HG03066 (cell line): ENCODE data around the gene ESRRG.

Experiments
- ATAC-seq: cut with Tn5 transposase; IDR thresholded peaks from one replicate; pipeline ENCODE4 v1.9.1; 2021; ENCODE audit warnings: low read depth; ENCODE audit not compliant: unreplicated experiment

ESRRG gene

DNA sequence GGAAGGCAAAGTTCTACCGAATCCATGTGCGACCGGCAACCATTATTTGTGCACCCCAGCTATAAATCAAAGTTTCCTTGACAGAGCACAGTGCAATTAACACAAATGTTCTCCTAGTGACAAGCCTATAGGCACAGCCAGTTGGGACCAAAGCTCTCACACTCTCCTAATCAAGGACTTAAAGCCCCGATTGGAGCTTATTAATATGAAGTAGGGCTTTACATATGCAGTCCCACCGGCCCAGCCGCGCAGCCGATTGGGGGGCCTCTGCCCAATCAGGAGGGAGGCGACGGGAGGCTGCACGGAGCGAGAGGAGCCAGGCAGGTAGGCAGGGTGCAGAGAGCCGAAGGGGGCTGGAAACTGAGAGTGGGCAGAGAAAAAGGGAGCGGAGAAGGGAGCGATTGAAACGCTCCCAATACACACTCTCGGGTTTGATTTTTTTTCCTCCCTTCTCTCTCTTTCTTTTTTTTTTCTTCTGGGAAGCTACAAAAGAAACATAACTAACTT lies at the start of gene ESRRG:
Gene ESRRG, minus strand, starts transcription at position 156 of the 507 bp plus-strand sequence. Its CDS starts 130 bp downstream, at position 26.
- ATAC-seq = no peak

DNA sequence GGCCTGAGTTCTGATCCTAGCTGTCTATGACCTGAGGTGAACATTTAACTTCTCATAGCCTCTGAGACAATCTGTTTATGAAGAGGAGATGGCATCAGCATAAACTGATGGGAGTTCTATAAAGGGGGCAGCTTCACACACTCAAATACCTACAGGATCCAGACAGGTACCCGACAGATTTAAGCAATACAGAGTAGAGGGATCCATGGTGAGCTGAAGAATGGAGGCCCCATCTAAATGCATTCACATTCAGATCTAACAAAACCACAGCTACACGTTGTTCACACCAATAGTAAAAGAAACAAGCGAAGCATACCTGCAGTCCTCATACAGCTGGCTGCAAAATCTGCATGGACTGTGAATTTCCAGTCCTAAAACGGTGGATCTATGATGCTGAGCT lies 48.7 kb upstream of the ESRRG start:
- ATAC-seq = no peak

GRCh38 chr1:216766633-216767327 lies 43.6 kb upstream of the ESRRG start:
- no peak for ATAC-seq

DNA sequence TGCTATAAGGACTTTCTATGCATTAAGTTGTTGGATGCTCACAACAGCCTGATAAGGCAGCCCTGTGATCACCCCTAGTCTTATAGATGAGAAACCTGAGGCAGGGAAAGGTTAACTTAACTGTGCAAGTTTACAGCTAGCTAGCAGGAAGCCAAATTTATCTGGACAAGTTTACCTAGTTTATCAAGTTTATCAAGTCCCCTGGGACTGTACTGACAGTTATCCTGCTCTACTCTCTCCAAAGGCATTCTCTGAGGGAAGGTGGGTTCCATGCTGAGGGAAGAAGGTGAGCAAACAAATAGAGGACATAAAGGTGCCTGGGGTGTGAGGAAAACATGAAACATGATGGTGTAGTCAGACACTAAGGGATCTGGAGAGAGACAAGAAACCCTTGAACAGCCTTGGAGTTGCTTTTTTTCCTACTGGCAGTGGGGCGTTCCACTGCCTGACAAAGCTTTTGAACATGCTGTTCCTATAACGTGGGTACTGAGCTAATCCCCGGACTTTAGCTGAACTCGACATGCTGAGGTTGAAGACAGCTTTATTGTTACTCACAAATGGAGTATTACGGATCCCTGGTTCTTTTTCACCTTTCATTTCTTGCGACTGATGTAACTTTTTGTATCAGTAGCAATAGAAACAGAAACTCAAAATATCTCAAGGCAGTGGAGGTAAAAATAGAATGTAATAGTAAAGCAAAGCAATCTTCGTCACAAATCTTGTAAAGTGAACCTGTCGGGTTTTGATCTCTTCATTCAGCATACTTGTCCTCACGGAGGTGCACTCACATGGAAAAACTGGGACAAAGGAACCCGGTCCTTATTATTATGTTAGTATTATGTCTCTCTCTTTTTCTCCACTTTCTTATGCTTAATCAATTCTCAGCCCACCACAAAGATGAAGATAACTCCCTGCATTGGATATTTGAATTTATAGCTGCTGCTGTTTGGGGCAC lies 42.4 kb upstream of the ESRRG start:
- ATAC-seq = no peak

DNA sequence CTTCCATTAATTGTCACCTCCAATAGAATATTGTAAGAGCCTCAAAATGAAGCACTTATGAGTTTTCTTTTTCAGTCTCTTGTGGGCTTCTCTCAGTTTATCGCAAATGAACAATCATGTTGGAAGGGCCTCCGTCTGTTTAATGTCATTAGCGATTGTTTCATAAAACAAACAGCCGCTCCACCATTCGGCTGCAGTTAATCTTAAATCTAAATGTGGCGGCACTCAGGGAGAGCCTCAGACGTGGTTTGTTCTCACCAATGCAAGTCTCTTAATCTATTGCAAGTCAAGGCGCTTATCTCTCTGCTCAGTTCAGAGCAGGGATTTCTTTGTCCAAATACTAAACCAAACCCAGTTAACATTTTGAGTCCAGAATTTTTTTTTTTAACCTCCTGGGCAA lies 34.9 kb upstream of the ESRRG start:
- no peak for ATAC-seq

- ATAC-seq = no peak
These were observed 33.9 kb upstream of the ESRRG start for GRCh38 chr1:216757110-216757509.

DNA sequence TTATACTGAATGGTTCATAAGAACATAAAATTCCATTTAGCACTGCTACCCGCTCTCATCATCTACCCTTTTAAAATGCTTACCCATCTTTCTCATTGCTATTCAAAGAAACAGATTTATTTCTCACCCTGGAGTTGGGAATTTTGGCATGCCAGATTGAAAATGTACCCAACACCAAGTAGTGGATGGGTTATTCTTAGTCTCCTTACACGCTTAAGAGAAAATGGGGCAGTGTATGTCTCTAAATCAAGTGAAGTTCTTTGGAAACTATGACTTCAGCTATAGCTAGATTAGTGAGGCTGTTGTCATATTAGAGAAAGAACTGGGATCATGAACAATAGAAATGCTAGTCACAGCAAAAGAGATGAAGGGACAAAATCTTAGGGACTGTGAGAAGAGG lies 27.7 kb upstream of the ESRRG start:
- ATAC-seq = no peak

DNA sequence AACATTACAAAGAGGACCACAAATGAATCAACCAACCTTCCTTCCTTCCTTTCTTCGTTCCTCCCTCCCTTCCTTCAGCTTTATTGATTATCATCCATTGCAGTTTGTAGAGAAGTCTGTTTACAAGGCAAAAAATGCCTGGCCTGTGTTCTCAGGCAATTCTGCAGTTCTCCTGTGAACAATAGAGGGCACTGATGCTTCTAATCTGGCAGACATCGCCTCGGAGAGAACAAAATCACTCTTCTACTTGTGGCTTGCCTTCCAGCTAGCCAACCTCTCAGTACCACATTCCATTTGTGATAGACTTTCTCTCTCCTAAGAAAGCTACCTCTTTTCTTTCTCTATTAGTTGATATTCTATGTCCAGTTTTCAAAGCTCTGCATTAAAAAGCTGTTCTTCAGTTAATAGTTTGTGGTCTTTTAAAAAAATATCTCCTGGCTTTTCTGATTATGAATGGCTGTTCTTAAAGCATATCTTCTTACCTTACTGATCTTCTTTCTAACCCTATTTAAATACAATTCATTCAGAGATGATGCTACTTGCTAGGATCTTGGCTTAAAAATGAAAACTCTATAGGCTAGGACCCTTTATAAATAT lies 26.9 kb upstream of the ESRRG start:
- no peak for ATAC-seq

DNA sequence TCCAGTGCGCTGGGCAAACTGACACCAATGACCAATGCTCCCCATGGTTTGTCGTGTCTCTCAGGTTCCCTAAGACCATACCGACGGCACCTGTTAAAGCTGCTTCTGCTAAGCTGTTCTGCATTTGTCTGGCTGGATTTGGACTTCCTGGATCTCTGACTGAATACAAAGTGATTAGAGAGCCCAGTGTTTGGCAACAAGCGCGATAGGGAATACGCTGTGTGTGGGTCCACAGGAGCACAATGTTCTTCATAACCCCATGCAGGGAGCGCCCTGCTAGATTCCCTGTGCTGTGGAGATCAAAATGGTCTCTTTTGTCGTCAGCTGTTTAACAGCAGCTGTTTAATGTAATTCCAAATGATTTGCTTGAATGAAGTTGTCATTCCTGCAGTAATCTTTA lies 26.0 kb upstream of the ESRRG start:
- ATAC-seq = no peak

- no peak for ATAC-seq
These were observed 19.4 kb upstream of the ESRRG start for GRCh38 chr1:216742625-216743024.

DNA sequence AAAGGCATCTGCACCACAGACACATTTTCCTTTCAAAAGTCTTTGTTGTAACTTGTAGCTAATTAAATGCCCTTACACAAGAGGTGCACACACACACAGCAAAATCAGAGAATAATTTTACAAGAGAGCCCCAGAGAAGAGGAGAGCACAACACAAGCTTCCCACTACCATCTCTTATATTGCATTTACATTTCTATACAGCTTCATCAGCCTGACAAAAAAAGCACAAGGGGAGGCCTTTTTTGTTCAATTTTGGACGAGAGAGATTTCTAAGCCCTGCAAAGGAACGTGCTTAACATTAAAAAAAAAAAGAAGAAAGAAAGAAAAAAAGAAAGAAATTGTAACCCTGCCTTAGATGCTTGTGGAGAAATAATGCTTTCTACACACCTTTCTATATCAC lies 17.1 kb upstream of the ESRRG start:
- ATAC-seq = no peak

- ATAC-seq = no peak
These were observed 16.6 kb upstream of the ESRRG start for GRCh38 chr1:216739793-216740192.

- no peak for ATAC-seq
These were observed 8.9 kb upstream of the ESRRG start for GRCh38 chr1:216732121-216732520.

DNA sequence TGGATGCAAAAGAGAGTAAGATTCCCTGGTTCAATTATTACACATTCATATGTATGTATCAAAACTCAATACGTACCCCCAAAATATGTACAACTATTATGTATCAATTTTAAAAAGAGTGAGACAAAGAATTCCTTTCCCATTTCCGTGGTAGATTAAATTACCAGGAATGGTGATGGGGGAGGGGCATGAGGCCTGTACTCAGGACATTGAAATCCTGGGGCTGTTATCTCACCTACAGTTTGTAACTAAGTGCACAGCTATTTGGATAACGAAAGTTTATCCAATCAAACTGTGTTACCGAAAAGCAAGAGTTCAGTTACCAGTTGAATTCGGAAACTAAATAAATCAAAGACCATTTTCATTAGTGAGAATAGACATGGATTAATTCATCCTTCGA lies 8.3 kb upstream of the ESRRG start:
- no peak for ATAC-seq

- no peak for ATAC-seq
These were observed 3.2 kb upstream of the ESRRG start for GRCh38 chr1:216726435-216726834.

- no peak for ATAC-seq
These were observed 408 bp downstream of the ESRRG start for GRCh38 chr1:216722821-216723220.

- ATAC-seq = no peak
These were observed 1.4 kb downstream of the ESRRG start for GRCh38 chr1:216721863-216722262.

- no peak for ATAC-seq
These were observed 2.2 kb downstream of the ESRRG start for GRCh38 chr1:216721062-216721461.

DNA sequence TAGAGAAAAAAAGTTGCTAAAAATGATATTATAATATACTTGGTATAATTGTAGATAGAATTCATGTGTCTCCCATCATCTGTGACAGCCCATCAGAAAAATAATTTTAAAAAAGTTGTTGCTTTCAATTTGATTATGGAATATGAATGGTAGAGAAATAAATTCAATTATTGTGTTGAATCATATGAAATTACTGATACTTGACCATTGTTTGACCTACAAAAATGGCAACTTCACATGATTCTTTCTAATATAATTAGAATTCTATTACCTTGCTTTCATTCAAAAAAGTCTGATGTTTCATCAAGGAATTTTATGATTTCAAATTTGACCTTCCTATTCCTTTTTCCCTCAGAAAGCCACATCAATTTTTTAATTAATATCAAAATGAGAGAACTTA lies 11.5 kb downstream of the ESRRG start:
- ATAC-seq = no peak

GRCh38 chr1:216710598-216711333 lies 12.5 kb downstream of the ESRRG start:
- ATAC-seq = no peak

GRCh38 chr1:216710055-216710454 lies 13.2 kb downstream of the ESRRG start:
- no peak for ATAC-seq
